GM12878 (cell line): Measurements from ENCODE around the gene KHDRBS1. TPM values are rescaled to one million over a fixed set of nuclear protein-coding genes. Genes with fewer than 3 reads are reported as not detected.

Source experiments
- ATAC-seq: fragments of 200-7000 bp; cut with Tn5 transposase; 3 replicates; pipeline ENCODE4 v1.9.1; 2020; ENCODE audit warnings: mild to moderate bottlenecking, moderate library complexity
- BruUV-seq: library from RNA; stranded (reverse); fragments of 400-500 nt; replicated peaks from 2 replicates; lab custom pipeline; 2021; lab: Mats Ljungman, UMichigan
- CTCF ChIA-PET: fragments of 300-600 bp; sonication (Branson Sonifier 250); formaldehyde crosslinking; extraction: SDS; loops from one replicate; lab custom pipeline; 2021; ENCODE audit warnings: inconsistent platforms; lab: Yijun Ruan, JAX
- POLR2A ChIA-PET: fragments of 350-600 bp; formaldehyde crosslinking; extraction: SDS; loops from one replicate; lab custom pipeline; 2021; ENCODE audit warnings: inconsistent platforms; lab: Charles Lee
- RAD21 ChIA-PET: fragments of 300-600 bp; sonication (Branson Sonifier 250); formaldehyde crosslinking; loops from one replicate; lab custom pipeline; 2023; ENCODE audit warnings: antibody characterized with exemption; ENCODE audit not compliant: unreplicated experiment; lab: Charles Lee
- SMC1A ChIA-PET: fragments of 300-600 bp; sonication (Branson Sonifier 250); formaldehyde crosslinking; loops from one replicate; lab custom pipeline; 2023; ENCODE audit not compliant: unreplicated experiment, uncharacterized antibody; lab: Charles Lee
- DNase-seq: peaks from one replicate; pipeline ENCODE4 v3.0.0-alpha.2; 2011; ENCODE audit warnings: low read depth, low spot score
- FAIRE-seq: peaks from 3 replicates; lab custom pipeline; 2011; peaks lifted over from hg19 to GRCh38; lab: Jason Lieb, UNC
- H2AFZ ChIP-seq: 2 replicates; pipeline ENCODE4 v1.6.0; 2011; ENCODE audit warnings: low read depth, low read length, control low read depth; ENCODE audit not compliant: control insufficient read depth
- H3K27ac ChIP-seq: 2 replicates; pipeline ENCODE4 v1.5.1; 2011; ENCODE audit warnings: control low read depth; ENCODE audit not compliant: control insufficient read depth, insufficient read depth
- H3K27me3 ChIP-seq, 2 experiments: replicated peaks in 1 of 2; 2 replicates each; pipeline versions ENCODE4 v1.6.0 to v1.6.1; 2011; ENCODE audit warnings: low read length in 1 of 2; ENCODE audit not compliant: control insufficient read depth in 2 of 2, insufficient read depth in 2 of 2
- H3K36me3 ChIP-seq, 2 experiments: 2 replicates each; pipeline ENCODE4 v1.5.1; 2011; ENCODE audit warnings: low read length in 1 of 2; ENCODE audit not compliant: control insufficient read depth in 2 of 2, insufficient read depth in 2 of 2
- H3K4me1 ChIP-seq: 2 replicates; pipeline ENCODE4 v1.6.1; 2011; ENCODE audit warnings: mild to moderate bottlenecking, low read length, moderate library complexity, mixed read lengths; ENCODE audit not compliant: control insufficient read depth, insufficient read depth
- H3K4me2 ChIP-seq: 2 replicates; pipeline ENCODE4 v1.6.0; 2011; ENCODE audit warnings: control low read depth; ENCODE audit not compliant: control insufficient read depth, insufficient read depth
- H3K4me3 ChIP-seq: fragments of 200-600 bp; sonication (generic); 2 replicates; pipeline ENCODE4 v1.5.1; 2016
- H3K79me2 ChIP-seq: 2 replicates; pipeline ENCODE4 v1.6.0; 2011; ENCODE audit warnings: low read length; ENCODE audit not compliant: control insufficient read depth, insufficient read depth
- H3K9ac ChIP-seq: 2 replicates; pipeline ENCODE4 v1.8.0; 2011; ENCODE audit warnings: low read length, control low read depth, mixed read lengths; ENCODE audit not compliant: control insufficient read depth, insufficient read depth
- H3K9me3 ChIP-seq: replicated peaks from 3 replicates; pipeline ENCODE4 v1.5.1; 2011; ENCODE audit warnings: mild to moderate bottlenecking, low read length; ENCODE audit not compliant: control insufficient read depth, insufficient read depth
- H4K20me1 ChIP-seq: 2 replicates; pipeline ENCODE4 v1.6.0; 2011; ENCODE audit not compliant: control insufficient read depth, insufficient read depth
- ATF3 ChIP-seq: IDR thresholded peaks from 2 replicates; pipeline ENCODE4 v1.6.1; 2011; ENCODE audit warnings: low read depth, mild to moderate bottlenecking, low read length, moderate library complexity, borderline replicate concordance; ENCODE audit errors: extremely low read depth
- KAT2A ChIP-seq: conservative IDR thresholded peaks from 2 replicates; pipeline ENCODE4 v1.6.1; 2011; ENCODE audit warnings: low read depth, low read length; ENCODE audit not compliant: control insufficient read depth
- RELA ChIP-seq: fragments of 450-650 bp; IDR thresholded peaks from 2 replicates; pipeline ENCODE4 v1.8.0; 2014; ENCODE audit warnings: borderline replicate concordance; ENCODE audit not compliant: partially characterized antibody
- SMAD1 ChIP-seq: fragments of 450-650 bp; IDR thresholded peaks from 2 replicates; pipeline ENCODE4 v1.6.1; 2018; ENCODE audit warnings: mild to moderate bottlenecking, low read depth; ENCODE audit not compliant: partially characterized antibody
- SMAD5 ChIP-seq: IDR thresholded peaks from 2 replicates; pipeline ENCODE4 v1.6.1; 2016; ENCODE audit warnings: antibody characterized with exemption, low read depth
- SREBF1 ChIP-seq: IDR thresholded peaks from 2 replicates; pipeline ENCODE4 v1.6.1; 2012; ENCODE audit warnings: mild to moderate bottlenecking, low read length
- SUPT20H ChIP-seq: IDR thresholded peaks from 2 replicates; pipeline ENCODE4 v1.6.1; 2011; ENCODE audit warnings: low read depth, mild to moderate bottlenecking, low read length, moderate library complexity, borderline replicate concordance; ENCODE audit not compliant: control insufficient read depth
- TARDBP ChIP-seq: IDR thresholded peaks from 2 replicates; pipeline ENCODE4 v1.6.1; 2016; ENCODE audit warnings: borderline replicate concordance
- WRNIP1 ChIP-seq: IDR thresholded peaks from 2 replicates; pipeline ENCODE4 v1.6.1; 2011; ENCODE audit warnings: low read depth, low read length, improper control_type of control experiment, borderline replicate concordance
- ZNF384 ChIP-seq: IDR thresholded peaks from 2 replicates; pipeline ENCODE4 v1.6.1; 2012; ENCODE audit warnings: low read depth, mild to moderate bottlenecking, low read length, improper control_type of control experiment, borderline replicate concordance
- WGBS: methylation state at CpG from one replicate; pipeline ENCODE4 v1.1.6; 2016; ENCODE audit warnings: low lambda C conversion rate; ENCODE audit not compliant: insufficient replicate concordance, insufficient coverage; ENCODE audit errors: missing lambda C conversion rate; 5-methylcytosine and 5-hydroxymethylcytosine counted together
- in situ Hi-C: fragments of 300-500 bp; cut with MboI; formaldehyde crosslinking; loops from 9 replicates; pipeline ENCODE4 v1.14.3; 2018; ENCODE audit warnings: mixed read lengths
- intact Hi-C: fragments of 100-400 bp; cut with micrococcal nuclease; formaldehyde crosslinking; loops from one replicate; pipeline ENCODE4 v1.14.2; 2022; ENCODE audit not compliant: unreplicated experiment
- polyA plus RNA-seq, 11 experiments: library from polyadenylated mRNA; depleted of rRNA in 4 of 11; unstranded in 6 of 11; stranded (reverse) in 5 of 11; fragments of >200 nt; fragmentation: Nextera tagmentation in 4 of 11; fragmentation: Illumina TruSeq in 1 of 11; extraction: Ambion mirVana in 4 of 11; extraction: Trizol in 1 of 11; gene quantifications; 1 replicate in 1 of 11; 2 replicates in 10 of 11; pipeline versions ENCODE4 v1.2.1 to v1.2.3, GENCODE V29; 2011 to 2016; ENCODE audit warnings: inconsistent platforms in 2 of 11, missing spikeins in 2 of 11, low read depth in 1 of 11
- total RNA-seq, 4 experiments: library from RNA; depleted of rRNA in 3 of 4; stranded (reverse); fragments of >200 nt in 3 of 4; fragmentation: Illumina TruSeq in 1 of 4; extraction: Trizol in 1 of 4; gene quantifications; 2 replicates each; pipeline versions ENCODE4 v1.2.1 to v1.2.3, GENCODE V29; 2013 to 2021

The KHDRBS1 gene
- total and polyA plus RNA-seq, 10 of the 15 experiments (the other 5 are each of a cell fraction or from before 2014, with no cell fraction given), result 42.5 to 204 (median 96.0) TPM

DNA sequence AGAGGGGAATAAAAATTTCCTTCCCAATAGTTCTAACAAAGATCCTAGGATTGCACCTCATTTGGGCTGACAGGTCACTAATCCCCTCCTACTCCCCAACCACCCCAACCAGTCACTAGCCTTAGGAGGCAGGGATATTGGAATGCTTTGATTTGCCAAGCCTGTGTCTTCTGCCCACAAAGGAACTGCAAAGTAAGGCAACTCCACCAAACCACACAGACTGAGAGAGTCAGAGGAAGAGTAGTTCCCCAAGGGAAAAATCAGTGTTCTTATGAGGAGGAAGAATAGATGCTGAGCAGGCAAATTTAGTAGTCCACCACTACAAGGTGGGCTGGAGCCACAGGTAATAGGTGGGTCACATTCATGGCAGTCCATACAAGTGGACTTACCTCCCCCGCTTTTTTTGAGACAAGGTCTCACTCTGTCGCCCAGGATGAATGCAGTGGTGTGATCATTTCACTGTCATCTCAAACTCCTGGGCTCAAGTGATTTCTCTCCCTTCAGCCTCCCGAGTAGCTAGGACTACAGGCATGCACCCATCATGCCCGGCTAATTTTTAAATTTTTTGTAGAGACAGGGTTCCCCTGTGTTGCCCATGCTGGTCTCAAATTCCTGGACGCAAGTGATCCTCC lies 55.4 kb downstream of the KHDRBS1 start:
- 47% methylated on average over 5 of the region's 5 CpGs for whole genome bisulfite sequencing
- H3K9me3 ChIP-seq, result no peaks in the 10 kb centered on the region
- DNase-seq (no peak), ATAC-seq (no peak), FAIRE-seq (no peak)
- no peaks in the 10 kb centered on the region for H4K20me1 ChIP-seq
- no TSS peak for BruUV-seq
- in situ Hi-C loops (no loop called here), intact Hi-C loops (loop anchor here (10.0 kb wide), 1 partner anchor 404 kb away; no protein-coding TSS in a partner anchor)
- POLR2A ChIA-PET, result interaction anchor here (0.7 kb wide), 1 partner anchor 234 kb away, joined by 7 read pairs; no protein-coding TSS in a partner anchor
- H3K36me3 ChIP-seq, result no peaks in the 10 kb centered on the region
- no peak overlapping the region for H3K4me3 ChIP-seq
- SMC1A ChIA-PET, result no interaction called here
- H3K27ac ChIP-seq, result no peak overlapping the region
- CTCF ChIA-PET, result no interaction called here
- peaks cover 6% of the 10 kb centered on the region for H3K79me2 ChIP-seq
- no peaks in the 10 kb centered on the region for H3K27me3 ChIP-seq
- no peak overlapping the region for H3K4me2 ChIP-seq
- H3K4me1 ChIP-seq, result peaks cover 15% of the 10 kb centered on the region
- H3K9ac ChIP-seq, result no peak overlapping the region
- RAD21 ChIA-PET, result no interaction called here
- no peak overlapping the region for H2AFZ ChIP-seq
- no peak for TF ChIP-seq RELA

- Histone ChIP-seq H3K36me3 (peaks cover 4 to 10% of the 10 kb centered on the region in 2 experiments; a peak in 3 of 4 replicates), H3K27ac (peak overlapping the region; percentile 70), H3K27me3 (no peaks in the 10 kb centered on the region), H3K4me1 (peaks cover 13% of the 10 kb centered on the region), H3K9me3 (no peaks in the 10 kb centered on the region), H3K79me2 (peaks cover 8% of the 10 kb centered on the region), H3K4me3 (peak overlapping the region; percentile 92), H3K4me2 (peak overlapping the region; percentile 100), H2AFZ (peak overlapping the region; percentile 87), H3K9ac (peak overlapping the region; percentile 58), H4K20me1 (no peaks in the 10 kb centered on the region)
- intact Hi-C loops (loop anchor here (5.0 kb wide), 1 partner anchor 35 kb away; the partner anchor contains the start of gene KPNA6), in situ Hi-C loops (no loop called here)
- no peak for FAIRE-seq
- ChIA-PET RAD21 (interaction anchor here (0.6 to 2.6 kb wide), 16 partner anchors 9 to 360 kb away, joined by 3 to 29 read pairs (median 6); partner anchors contain the start of genes CCDC28B, KHDRBS1, KPNA6 and TXLNA), POLR2A (interaction anchor here (0.6 to 5.0 kb wide), 10 partner anchors 10 to 145 kb away, joined by 3 to 58 read pairs (median 4); partner anchors contain the start of genes KHDRBS1 and KPNA6), SMC1A (interaction anchor here (1.0 to 3.2 kb wide), 9 partner anchors 9 to 256 kb away, joined by 3 to 17 read pairs (median 5); partner anchors contain the start of genes KPNA6 and SPOCD1), CTCF (interaction anchor here (0.7 to 5.4 kb wide), 11 partner anchors 9 to 108 kb away, joined by 3 to 56 read pairs (median 4); partner anchors contain the start of gene KPNA6)
- no peak; the same call in 2 of the 3 replicates for ATAC-seq
- DNase-seq, result no peak
- TSS peak; percentile 89 for BruUV-seq
- WGBS, result 15% methylated on average over 14 of the region's 14 CpGs
- TF ChIP-seq KAT2A (no peak), ZNF384 (no peak), ATF3 (no peak), SREBF1 (no peak), TARDBP (no peak), SMAD5 (no peak), SMAD1 (no peak), SUPT20H (no peak), WRNIP1 (no peak)
Measured at GRCh38 chr1:32071758-32072621, 58.3 kb downstream of the KHDRBS1 start.
